HT1080 (cell line): Measurements from ENCODE around the gene CDH15. TPM values are rescaled to one million over a fixed set of nuclear protein-coding genes. Genes with fewer than 3 reads are reported as not detected.

Experiments used
- DNase-seq: peaks from one replicate; pipeline ENCODE4 v3.0.0-alpha.2; 2015; ENCODE audit warnings: low read depth
- total RNA-seq: library from RNA; depleted of rRNA; stranded (reverse); fragments of >200 nt; shearing (Covaris generic); gene quantifications from 2 replicates; pipeline ENCODE4 v1.2.3, GENCODE V29; 2014

Gene CDH15
- total RNA-seq, 1 experiment from 2014 or later = not detected

DNA sequence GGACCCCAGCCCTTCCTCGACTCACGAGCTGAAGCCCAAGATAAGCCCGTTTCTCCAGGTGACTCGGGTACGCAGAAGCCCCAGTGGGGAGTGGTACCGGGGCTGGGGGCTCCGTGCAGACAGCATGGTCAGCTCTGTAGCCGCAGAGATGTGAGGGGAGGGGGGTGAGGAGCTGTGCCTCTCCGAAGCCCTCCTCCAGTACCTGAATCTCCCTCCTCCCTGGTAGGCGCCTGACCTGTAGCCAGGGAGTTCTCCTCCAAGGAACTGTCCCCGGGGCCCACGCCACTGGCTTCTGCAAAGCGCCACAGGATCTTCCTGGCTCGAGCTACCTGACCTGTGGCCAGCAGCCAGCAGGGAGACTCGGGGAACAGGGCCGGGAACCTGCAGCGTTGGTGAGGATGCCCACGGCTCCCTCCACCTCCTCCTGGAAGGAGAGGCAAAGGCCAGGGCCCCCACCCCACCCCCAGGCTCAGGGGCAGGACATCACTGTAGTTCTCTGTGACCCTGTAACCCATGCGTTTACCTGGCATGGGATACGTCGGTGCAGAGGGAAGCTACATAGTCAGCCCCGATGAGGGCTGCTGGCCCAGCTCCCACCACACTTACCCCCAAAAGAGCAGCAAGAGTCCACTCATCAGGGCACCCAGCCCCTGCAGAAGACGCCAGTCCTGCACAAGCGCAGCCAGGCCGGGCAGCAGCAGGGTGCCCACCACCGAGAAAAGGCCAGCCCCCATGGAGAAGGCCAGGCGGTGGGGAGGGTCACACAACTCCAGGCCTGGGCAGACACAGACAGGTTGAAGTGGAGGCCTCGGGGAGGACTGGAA, 27.1 kb downstream of the CDH15 start:
- DNase-seq = no peak

DNA sequence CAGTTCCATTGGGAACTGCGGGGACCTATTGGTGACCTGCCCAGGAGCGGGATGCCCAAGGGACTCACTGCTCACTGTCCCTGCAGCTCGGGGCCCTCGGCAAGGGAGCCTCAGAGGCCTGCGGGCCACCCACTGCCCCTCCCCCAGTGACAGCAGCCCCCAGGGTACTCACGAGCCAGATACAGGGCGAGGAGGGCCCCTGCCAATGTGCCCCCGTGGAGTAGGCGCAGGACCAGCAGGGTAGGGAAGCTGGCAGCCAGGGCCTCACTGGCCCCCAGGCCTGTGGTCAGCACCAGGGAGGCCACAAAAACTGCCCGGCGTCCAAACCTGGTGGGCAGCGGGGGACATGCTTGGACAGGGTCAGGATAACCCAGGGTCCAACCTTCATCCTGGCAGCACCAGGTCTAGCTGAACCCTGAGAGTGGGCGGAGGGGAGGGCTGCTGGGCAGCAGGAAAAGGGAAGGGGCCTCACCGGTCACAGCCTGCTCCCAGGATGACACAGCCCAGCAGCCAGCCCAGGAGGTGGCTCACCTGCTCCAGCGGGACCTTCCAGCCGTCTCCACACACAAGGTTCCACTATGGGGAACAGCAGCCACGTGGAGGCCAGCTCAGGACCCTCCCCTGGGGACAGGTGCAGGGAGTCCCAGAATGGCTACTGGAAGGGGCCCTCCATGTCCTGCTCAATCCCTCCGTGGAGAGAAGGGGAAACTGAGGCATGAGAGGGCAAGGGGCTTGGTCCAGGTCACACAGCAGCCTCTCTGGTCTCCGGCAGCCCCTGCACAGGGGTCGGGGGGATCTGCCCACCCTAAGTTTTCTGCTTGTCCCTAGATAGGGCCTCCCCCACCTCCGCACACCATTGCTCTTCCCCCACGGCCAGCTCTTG, 27.9 kb downstream of the CDH15 start:
- no peak for DNase-seq

DNA sequence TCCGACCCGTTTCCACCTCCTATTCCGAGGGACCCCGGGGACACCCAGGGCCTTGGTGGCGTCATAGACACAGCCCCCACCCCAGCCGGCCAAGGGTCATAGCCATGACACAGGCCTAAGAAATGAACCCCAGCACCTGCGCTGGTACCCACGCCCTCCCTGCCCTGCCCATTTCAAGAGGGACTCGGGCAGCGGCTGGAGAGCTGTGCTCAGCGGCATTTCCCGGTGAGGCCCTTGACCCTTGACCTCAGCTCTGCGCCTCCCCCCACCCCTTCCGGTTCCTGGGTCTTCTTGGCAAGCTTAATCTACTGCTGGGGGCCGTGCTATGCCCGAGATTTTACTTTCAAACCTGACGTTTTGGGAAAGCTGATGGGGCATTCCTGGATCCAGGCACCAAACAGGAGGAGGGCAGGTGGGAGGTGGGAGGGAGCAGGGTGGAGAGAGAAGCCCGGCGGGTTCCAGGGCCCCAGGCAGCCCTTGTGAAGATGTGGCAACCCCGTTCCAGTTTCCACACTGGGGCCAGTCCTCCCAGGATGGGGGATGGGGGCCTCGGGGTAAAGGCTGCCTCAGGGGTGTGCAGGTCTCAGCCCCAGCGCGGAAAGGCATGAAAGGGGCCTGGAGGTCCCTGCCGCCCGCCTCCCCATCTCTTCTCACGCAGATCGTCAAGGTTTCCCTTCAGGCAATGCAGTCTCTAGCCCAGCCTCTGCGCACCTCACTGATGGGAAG, 28.7 kb downstream of the CDH15 start, which contains the start of gene SLC22A31:
Gene SLC22A31 (minus strand): TSS at position 414 of the 726 bp plus-strand sequence. CDS start 36 bp downstream, at position 378.
- DNase-seq = no peak

DNA sequence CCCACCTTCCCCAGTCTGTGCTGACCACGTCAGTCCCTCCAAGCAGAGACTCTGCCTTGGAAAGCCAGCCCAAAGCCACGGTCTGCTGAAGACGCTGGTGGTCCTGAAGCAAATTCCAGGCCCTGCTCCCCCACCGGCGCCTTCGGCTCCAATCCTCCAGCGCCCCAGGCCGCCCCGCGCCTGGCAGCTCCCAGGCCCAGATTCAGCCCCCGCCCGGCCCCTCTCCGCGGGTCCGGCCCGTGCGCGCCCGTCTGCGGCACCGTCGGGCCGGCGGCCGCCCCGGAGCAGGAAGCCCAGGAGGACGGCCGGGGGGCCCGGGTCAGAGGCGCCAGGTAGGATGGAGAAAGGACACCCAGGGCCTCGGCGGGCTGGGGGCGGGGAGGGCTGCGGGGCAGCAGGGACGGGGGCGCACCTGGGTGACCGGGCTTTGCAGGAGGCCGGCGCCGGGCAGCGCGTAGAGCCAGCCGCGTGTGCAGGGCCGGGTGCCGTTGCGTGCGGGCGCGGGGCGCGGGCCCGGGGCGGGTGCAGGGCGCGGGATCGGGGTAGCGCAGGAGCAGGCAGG, 29.4 kb downstream of the CDH15 start:
- DNase-seq = no peak

DNA sequence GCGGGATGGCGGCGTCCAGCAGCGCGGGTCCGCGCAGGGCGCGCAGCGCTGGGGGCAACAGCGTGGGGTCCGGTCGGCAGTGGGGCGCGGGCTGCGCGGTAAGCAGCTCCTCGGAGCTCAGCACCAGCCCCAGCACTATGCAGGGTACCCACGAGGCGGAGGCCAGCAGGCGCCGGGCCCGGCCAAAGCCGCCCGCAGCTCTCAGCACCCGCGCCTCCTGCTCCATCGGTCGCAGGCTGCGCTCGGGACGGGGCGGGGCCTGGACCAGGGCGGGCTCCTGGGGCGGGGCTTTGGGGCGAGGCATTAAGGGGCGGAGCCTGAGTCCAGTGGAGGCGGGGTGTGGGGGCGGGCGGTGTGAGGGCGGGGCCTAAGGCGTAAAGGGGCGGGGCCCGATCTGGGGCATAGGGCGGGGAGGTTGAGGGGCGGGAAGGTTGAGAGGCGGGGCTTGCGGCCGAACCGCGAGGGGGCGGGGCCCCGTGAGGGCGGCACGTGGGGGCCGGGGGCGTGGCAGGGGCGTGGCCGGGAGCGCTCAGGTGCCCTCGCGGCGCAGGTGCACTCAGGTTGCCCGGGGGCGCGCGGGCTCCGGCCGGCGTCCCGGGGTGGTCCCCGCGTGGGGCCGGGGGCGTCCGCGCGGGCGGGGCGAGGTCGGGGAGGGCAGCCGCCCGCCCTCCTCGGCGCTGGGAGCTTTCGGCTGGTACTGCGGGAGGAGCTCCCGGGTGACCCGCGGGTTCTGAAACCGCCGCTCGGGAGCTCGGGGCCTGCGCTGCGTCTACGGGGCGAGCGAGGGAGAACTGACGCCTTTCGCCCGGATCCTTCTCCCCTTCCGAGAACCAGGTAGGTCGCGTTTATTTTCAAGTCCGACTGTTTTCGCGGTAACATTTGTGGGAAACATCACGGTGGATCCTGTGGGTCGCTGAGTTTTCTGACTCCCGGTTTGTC, 30.2 kb downstream of the CDH15 start:
- DNase-seq = no peak

DNA sequence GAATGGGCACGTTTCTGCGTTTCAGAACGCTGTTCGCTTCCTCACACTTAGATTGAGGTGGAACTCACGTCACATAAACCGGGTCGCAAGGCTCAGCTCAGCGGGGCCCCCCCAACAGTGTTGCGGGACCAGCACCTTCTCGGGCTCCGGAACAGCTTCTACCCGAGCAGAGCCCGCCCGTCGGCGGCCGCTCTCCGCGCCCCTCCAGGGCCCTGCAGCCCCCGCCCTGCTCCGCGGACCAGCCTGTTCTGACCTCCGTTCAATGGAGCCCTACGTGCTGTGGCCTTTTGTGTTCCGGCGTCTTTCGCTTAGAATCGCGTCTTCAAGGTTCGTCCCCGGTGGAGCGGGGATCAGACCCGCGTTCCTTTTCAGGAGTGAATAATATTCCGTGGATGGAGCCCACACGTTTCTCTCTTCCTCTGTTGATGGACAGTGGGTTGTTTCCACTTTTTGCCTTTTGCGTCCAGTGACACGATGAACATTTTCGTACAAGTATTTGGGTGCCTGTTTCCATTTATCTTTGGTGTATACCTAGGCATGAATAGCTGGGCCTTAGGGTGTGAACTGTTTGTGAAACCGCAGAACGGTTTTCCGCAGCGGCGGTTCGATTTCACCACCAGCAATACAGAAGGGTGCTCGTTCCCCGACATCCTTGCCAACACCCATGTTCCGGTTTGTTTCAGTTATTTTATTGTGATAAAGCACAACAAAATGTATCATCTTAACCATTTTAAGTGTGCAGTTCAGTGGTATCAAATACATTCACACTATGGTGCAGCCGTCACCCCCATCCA, 31.1 kb downstream of the CDH15 start:
- no peak for DNase-seq

DNA sequence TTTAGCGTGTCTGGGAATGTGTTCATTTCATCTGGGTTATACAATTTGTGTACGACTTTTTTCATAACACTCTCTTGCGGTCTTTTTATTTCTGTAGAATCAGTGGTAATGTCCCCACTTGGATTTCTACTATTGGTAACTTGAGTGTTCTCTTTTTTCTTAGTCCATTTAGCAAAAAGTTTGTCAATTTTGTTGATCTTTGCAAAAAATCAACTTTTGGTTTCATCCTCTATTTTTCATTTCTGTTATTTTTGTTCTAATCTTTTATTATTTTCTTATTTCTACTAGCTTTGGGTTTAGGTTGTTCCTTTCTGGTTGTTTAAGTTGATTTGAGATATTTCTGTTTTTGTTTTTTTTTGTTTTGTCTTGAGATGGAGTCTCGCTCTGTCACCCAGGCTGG, 36.4 kb downstream of the CDH15 start:
- no peak for DNase-seq

DNA sequence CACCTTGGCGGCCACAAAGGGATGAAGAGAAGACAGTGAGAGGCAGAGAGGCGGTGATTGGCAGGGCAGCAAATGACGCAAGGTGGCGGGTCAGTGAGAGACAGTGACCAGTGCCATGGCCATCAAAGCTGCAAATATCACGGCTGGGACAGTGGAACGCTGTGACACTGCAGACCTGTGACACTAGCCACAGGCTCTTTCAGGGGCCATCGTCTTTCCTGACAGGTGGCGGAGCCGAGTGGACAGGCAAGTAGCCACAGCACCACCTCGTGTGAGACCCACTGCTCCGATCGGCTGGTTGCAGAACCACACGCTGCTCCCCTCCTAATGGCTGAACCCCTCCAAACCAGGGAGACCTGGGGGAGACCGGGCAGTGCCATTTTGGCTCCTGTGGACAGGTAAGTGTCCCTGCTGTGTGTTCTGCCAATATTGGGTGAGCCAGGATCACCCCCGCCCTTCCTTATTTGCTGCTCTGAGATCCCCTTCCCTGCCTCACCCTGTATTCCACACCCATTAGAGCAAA, 38.0 kb downstream of the CDH15 start:
- no peak for DNase-seq

DNA sequence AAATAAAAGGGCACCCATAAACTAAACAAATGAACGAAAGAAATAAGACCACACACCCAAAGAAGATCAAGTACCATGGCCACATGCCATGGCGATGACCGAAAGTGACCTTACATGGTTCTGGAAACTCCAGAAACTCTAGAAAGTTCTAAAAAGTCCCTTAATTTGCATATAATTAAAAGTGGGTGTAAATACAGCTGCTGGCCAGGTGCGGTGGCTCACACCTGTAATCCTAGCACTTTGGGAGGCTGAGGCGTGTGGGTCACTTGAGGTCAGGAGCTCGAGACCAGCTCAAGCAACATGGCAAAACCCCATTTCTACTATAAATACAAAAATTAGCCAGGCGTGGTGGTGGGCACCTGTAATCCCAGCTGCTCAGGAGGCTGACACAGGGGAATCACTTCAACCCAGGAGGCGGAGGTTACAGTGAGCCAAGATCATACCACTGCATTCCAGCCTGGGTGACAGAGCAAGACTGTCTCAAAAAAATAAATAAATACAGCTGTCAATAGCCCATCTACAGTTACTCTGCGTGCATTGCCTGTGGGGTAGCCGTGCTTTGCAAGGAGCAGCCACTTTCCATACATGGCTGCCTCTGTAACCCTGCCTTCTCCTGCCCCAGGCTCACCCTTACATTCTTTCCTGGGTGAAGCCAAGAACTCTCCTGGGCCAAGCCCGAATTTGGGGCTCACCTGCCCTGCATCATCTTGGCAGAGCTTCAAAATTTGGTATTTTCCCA, 38.8 kb downstream of the CDH15 start:
- no peak for DNase-seq

DNA sequence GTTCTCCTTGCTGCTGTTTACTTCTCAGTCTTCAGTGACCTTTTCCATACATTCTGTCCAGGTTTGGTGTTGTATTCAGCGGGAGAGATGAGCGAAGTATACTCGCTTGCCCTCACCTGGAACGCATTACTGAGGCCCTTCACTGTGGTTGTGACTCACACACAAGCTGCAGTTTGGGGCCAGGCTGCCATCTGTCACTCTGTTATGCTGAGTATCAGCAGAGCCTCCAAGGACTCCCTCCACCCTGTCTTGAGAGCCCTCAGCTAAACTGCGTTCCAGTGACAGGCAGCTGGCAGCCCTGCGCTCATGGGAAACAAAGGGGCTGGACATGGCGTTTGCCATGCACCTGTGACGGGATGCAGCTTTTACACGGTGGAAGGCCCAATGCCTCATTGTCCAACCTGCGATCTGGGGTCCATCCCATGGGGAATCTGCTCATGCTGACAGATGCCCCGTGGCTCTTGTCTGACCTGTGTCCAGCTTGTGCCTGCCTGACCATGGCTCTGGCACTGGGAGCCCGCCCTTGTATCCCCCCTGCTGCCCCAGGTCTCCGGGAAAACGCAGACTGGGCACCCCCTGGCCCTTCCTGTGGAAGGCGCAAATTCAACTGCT, 39.5 kb downstream of the CDH15 start:
- no peak for DNase-seq

DNA sequence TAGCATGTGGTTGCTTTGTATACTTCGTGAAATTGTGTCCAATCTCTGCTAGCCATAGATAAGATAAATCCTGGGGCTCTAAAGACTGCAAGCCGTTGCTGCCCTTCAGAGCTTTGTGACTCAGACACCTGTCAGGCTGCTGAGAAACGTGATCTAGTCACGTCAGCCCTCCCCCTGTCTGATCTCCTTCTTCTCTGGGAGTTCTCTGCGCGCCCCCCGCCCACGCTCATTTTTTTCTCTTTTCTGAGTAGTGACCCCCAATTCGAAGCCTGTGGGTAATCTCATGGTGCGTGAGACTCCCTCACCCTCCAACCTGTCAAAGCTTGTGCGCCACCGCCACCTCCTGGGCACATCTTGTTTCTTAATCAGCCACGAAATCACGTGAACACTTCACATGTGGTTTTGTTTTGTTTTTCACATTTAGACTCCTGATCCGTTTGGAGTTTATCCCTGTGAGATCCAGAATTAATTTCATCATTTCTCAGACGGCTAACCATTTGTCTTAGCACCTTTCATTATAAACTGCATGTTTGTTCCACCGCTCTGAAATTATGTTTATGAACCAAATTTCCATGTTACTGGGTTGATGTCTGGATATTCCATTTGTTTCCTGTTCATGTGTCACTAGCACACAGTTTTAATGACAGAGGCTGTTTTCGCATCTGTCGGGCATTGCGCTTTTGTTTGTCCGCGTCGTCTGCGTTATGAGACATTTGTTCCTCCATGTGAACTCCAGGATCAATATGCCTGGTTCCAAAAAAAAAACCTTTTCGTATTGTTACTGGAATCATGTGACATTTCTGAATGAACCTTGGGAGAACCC, 45.0 kb downstream of the CDH15 start:
- DNase-seq = peak; percentile 69

DNA sequence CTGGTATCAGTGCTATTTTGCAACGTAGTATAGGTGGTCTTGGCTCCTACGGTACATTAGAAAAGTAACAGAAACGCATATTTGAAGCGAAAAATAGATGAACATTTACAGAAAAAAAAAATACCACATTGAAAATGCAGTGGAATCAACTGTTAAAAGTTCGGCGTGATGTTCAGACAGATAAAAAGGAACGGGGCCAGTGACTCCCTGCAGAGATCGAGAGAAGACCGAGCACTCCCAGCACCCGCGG, 45.5 kb downstream of the CDH15 start:
- DNase-seq = no peak

DNA sequence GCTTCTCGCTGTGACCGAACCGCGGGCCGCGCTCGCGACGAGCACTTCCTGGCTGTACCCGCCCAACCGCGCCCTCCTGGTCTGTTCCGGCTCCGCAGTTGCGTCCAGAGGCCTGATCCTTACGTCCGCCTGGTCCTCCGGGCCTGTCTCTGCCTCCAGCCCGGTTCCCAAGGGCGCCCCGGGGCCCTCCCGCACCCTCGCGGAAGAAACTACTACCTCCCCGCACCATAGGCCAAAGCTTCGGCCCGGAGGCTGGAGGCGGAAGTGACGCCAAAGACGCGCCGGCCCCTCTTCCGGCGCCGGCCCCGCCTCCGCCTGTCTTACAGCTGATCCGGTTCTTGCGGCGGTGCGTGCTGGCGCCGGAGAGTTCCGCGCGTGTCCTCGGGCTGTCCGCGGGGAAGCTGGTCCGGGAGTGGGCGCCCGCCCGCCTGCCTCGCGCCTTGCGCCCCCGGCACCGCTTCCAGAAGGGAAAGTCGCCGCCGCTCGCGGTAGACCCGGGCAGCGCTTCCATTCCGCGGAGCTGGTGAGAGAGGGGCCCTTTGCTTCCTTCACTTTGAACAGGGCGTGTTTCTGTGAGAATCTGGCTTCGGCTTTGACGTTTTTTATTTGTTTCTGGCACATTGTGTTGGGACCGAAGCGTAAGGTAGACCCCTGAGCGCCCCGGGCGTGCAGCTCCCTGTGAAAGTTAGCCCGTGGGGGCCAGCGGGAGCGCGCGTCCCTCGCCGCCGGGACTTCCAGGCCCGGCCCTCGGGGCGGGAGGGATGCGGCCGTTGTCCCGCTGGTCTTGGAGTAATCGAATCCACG, 46.0 kb downstream of the CDH15 start, which contains the start of gene ZNF778:
Gene ZNF778 (plus strand): TSS at position 316 of the 804 bp plus-strand sequence. CDS start 3,425 bp downstream, outside the sequence.
- peak; percentile 82 for DNase-seq

DNA sequence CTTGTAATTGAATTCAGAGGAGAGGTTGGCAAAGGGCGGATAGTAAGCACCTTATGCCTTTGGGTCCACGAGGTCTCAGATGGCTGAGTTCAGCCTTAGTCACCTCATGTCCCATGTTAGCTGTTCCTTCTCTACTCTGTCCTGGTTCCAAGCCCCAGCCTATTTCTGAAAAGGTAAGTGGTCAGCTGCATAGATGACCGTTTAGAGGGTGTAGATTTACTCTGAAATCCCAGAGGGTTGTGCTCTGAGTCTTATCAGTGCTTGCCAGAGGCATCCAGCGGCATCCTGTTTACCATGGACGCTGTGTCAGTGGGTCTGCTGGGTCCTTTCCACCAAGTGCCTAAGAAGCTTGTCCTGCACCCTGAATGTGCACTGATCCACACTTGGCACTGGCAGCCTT, 47.8 kb downstream of the CDH15 start:
- DNase-seq = no peak

DNA sequence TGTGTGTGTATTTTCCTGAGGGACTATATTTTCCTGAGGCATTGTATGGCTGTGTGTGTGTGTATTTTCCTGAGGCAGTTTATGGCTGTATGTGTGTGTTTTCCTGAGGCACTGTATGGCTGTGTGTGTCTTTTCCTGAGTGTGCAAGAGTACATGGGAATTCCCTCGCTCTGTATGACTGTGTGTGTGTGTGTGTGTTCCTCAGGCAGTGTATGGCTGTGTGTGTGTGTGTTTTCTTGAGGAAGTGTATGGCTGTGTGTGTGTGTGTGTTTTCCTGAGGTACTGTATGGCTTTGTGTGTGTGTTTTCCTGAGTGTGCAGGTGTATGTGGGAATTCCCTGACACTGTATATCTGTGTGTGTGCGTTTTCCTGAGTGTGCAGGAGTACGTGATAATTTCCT, 50.1 kb downstream of the CDH15 start:
- no peak for DNase-seq

DNA sequence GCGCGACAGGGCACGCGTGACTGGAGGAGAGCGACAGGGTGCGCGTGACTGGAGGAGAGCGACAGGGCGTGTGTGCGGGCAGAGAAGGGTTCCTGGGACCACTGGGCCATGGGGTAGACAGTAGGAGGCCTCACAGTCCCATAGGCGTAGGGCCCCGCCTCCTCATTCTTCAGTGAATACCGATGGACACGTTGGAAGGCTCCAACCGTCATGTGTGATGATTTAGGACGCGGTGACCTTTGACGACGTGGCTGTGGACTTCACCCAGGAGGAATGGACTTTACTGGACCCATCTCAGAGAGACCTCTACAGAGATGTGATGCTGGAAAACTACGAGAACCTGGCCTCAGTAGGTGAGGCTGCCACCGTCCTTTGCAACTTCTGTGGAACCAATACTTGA, 51.4 kb downstream of the CDH15 start:
- no peak for DNase-seq
